HL-60 (cell line): ENCODE measurements around the gene GRPEL2.

Source experiments
- DNase-seq, 2 experiments: peaks; one replicate each; pipeline ENCODE4 v3.0.0-alpha.2; 2010 to 2020; ENCODE audit warnings: low read depth in 1 of 2, low spot score in 1 of 2
- H3K27ac ChIP-seq: fragments of 250-450 bp; sonication (Bioruptor Pico); replicated peaks from 2 replicates; pipeline ENCODE4 v1.5.1; 2020; ENCODE audit warnings: mild to moderate bottlenecking, moderate library complexity
- H3K27me3 ChIP-seq: fragments of 250-450 bp; sonication (Bioruptor Pico); 2 replicates; pipeline ENCODE4 v1.5.1; 2021; ENCODE audit warnings: mild to moderate bottlenecking, moderate library complexity; ENCODE audit not compliant: insufficient read depth, poor library complexity, severe bottlenecking
- H3K4me3 ChIP-seq: replicated peaks from 2 replicates; pipeline ENCODE4 v1.5.1; 2011; ENCODE audit warnings: mild to moderate bottlenecking, control low read depth, low read length; ENCODE audit not compliant: insufficient read depth
- GABPA ChIP-seq: IDR thresholded peaks from 2 replicates; pipeline ENCODE4 v1.6.1; 2012; ENCODE audit warnings: low read depth
- POLR2AphosphoS5 ChIP-seq: IDR thresholded peaks from 2 replicates; pipeline ENCODE4 v1.6.1; 2012; ENCODE audit warnings: low read depth
- SPI1 ChIP-seq: IDR thresholded peaks from 2 replicates; pipeline ENCODE4 v1.6.1; 2012; ENCODE audit warnings: low read depth, mild to moderate bottlenecking, borderline replicate concordance
- TF ChIP-seq, protein P1 (sequence below): IDR thresholded peaks from 2 replicates; pipeline ENCODE4 v1.6.1; 2012; ENCODE audit warnings: low read depth; ENCODE audit not compliant: insufficient replicate concordance
- TF ChIP-seq, protein P2 (sequence below): IDR thresholded peaks from one replicate; pipeline ENCODE4 v1.5.1; 2011; ENCODE audit warnings: low read length, control low read depth, inconsistent platforms; ENCODE audit not compliant: insufficient read depth

Gene GRPEL2

DNA sequence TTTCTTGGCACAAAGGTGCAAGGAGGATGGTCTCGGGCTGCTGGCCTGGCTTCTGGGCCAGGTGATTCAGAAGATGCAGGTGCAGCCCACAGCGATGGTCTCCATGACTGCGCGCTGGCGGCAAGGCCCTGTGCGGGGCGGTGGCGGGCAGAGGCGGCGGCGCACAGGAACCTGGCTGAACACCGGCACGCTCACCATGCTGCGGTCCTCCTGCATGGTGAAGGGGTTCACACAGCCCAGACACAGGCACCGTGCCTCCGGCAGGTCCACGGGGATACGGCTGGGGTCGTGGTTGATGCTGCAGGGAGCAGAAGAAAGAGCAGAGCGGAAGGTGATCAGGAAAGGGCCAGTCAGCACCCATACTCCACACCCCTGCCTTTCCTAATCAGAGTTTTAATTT lies 29.0 kb downstream of the GRPEL2 start:
- H3K27me3 ChIP-seq, result no peaks in the 10 kb centered on the region
- no peak for TF ChIP-seq POLR2AphosphoS5
- no peak for TF ChIP-seq GABPA
- no peak for TF ChIP-seq SPI1
- TF ChIP-seq, protein P1, sequence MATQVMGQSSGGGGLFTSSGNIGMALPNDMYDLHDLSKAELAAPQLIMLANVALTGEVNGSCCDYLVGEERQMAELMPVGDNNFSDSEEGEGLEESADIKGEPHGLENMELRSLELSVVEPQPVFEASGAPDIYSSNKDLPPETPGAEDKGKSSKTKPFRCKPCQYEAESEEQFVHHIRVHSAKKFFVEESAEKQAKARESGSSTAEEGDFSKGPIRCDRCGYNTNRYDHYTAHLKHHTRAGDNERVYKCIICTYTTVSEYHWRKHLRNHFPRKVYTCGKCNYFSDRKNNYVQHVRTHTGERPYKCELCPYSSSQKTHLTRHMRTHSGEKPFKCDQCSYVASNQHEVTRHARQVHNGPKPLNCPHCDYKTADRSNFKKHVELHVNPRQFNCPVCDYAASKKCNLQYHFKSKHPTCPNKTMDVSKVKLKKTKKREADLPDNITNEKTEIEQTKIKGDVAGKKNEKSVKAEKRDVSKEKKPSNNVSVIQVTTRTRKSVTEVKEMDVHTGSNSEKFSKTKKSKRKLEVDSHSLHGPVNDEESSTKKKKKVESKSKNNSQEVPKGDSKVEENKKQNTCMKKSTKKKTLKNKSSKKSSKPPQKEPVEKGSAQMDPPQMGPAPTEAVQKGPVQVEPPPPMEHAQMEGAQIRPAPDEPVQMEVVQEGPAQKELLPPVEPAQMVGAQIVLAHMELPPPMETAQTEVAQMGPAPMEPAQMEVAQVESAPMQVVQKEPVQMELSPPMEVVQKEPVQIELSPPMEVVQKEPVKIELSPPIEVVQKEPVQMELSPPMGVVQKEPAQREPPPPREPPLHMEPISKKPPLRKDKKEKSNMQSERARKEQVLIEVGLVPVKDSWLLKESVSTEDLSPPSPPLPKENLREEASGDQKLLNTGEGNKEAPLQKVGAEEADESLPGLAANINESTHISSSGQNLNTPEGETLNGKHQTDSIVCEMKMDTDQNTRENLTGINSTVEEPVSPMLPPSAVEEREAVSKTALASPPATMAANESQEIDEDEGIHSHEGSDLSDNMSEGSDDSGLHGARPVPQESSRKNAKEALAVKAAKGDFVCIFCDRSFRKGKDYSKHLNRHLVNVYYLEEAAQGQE, result no peak
- H3K27ac ChIP-seq, result no peak overlapping the region
- no peak overlapping the region for H3K4me3 ChIP-seq
- no peak for DNase-seq

DNA sequence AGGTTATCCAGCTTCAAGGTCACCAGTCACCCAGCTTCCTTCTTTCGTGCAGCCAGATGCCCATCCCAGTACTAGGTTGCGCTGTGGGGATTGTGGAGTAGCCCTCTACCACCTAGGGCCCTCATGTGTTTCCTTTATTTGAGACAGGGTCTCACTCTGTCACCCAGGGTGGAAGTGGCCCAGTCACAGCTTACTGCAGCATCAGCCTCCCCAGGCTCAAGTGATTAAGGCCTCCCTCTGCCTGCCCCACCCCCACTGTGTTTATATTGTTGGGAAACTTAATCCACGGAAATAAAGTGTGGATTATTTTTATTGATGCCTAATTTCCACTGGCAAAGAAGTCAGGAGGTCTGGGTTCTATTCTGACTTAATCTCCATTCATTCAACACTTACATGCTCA lies 29.5 kb downstream of the GRPEL2 start:
- TF ChIP-seq GABPA (no peak), SPI1 (no peak), POLR2AphosphoS5 (no peak)
- TF ChIP-seq, protein P1, result no peak
- TF ChIP-seq, protein P2, sequence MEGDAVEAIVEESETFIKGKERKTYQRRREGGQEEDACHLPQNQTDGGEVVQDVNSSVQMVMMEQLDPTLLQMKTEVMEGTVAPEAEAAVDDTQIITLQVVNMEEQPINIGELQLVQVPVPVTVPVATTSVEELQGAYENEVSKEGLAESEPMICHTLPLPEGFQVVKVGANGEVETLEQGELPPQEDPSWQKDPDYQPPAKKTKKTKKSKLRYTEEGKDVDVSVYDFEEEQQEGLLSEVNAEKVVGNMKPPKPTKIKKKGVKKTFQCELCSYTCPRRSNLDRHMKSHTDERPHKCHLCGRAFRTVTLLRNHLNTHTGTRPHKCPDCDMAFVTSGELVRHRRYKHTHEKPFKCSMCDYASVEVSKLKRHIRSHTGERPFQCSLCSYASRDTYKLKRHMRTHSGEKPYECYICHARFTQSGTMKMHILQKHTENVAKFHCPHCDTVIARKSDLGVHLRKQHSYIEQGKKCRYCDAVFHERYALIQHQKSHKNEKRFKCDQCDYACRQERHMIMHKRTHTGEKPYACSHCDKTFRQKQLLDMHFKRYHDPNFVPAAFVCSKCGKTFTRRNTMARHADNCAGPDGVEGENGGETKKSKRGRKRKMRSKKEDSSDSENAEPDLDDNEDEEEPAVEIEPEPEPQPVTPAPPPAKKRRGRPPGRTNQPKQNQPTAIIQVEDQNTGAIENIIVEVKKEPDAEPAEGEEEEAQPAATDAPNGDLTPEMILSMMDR, result no peak
- DNase-seq, result no peak
- Histone ChIP-seq H3K27me3 (no peaks in the 10 kb centered on the region), H3K27ac (no peak overlapping the region), H3K4me3 (no peak overlapping the region)

DNA sequence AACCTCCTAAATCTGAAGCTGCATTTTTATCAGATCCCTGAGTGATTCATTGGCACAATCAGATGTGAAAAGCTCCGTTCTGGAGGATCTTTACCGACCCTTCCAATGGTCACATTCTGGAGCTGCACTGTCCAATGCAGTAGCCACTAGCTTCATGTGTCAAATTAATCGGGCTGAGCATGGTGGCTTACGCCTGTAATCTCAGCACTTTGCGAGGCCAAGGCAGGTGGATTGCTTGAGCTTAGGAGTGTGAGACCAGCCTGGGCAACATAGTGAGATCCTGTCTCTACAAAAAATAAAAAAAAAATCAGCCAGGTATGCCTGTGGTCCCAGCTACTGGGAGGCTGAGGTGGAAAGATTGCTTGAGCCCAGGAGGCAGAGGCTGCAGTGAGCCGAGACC lies 30.1 kb downstream of the GRPEL2 start:
- Histone ChIP-seq H3K27me3 (no peaks in the 10 kb centered on the region), H3K27ac (no peak overlapping the region), H3K4me3 (no peak overlapping the region)
- TF ChIP-seq SPI1 (no peak), POLR2AphosphoS5 (no peak)
- DNase-seq, result no peak

DNA sequence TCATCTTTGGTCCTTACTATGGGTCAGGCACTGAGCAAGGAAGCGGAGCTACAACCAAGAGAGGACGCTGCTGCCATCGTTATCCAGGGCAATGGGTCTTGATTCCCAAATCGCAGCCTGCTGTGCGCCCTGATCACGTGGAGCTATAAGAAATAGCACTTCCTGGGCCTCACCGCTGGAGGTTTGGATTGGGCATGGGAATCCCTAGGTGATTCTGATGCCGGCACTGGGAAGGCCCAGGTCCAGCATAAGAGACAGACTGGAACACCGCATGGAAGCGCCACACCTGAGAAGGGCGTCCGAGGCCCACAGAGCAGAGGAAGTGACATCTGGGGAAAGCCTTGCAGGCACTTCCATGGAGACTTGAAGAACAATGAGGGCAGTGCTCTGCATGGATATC lies 30.8 kb downstream of the GRPEL2 start:
- TF ChIP-seq SPI1, result no peak
- no peak for TF ChIP-seq POLR2AphosphoS5
- TF ChIP-seq, protein P2, result no peak
- TF ChIP-seq, protein P1, result no peak
- no peak for TF ChIP-seq GABPA
- no peak overlapping the region for H3K27ac ChIP-seq
- no peak for DNase-seq
- no peak overlapping the region for H3K4me3 ChIP-seq
- H3K27me3 ChIP-seq, result no peaks in the 10 kb centered on the region
